ENCODE data around the gene RBM4B.
"Not testable (repeated sequence)": the region's sequence is repeated elsewhere in the genome, so short reads cannot be mapped to it uniquely, and the experiment has no call there.

The RBM4B gene, protein sequence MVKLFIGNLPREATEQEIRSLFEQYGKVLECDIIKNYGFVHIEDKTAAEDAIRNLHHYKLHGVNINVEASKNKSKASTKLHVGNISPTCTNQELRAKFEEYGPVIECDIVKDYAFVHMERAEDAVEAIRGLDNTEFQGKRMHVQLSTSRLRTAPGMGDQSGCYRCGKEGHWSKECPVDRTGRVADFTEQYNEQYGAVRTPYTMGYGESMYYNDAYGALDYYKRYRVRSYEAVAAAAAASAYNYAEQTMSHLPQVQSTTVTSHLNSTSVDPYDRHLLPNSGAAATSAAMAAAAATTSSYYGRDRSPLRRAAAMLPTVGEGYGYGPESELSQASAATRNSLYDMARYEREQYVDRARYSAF

DNA sequence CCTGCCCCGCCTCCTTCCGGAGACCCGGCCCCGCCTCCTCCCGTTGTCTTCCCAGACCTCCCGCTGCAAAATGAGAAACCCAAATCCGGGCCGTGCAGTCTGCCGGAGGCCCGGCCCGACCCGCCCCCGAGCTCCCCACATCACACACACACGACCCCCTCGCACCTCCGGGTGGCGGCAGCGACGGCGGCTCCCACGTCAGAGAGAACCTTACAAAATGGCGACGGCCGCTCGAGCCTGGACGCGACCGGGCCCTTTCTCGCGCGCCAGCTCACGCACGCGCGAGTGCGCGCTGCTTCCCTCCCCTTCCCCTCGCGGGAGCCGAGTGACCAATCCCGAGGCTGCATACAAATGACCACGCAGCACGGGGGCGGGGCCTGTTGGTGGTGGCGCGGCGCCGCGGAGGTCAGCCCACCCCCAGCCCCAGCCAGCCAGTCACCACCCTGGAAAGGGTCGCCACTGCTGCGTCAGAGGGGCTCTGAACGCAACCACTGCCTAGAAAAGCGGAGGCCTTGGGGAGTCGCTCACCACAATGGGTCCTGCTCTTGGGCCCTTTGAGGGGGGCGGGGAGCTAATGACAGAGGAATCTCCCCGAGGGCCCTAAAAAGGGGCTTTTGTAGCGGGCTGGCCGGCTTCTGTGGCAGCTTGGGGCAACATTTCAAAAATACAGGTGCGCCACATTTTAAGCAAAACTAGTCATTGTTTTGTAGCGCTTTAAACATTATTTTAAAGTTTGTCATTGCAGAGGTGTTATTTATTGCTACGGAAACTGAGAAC is at the start of gene RBM4B:
TSS of gene RBM4B (minus strand) at position 289 of the 777 bp plus-strand sequence. CDS start 808 bp downstream, outside the sequence.
- peak; percentile 97 to 98 for DNase-seq

DNA sequence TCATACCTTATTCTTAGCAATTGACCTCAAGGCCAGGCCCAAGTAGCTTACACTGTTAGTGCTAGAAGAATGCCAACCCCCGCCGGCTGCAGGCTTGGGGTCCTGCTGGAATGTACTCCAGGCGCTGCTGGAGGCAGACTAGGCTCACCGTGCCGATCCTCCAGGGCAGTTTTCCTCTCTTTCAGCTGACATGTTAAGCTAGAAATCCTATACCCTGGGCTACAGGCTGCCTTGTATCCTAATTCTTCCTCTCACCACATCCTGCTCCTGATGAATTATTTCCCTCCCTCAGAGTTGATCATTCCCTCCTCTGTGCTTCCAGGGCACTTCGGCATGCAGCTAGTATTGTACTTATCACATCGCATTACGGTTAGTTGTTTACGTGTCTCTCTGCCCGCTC is 48.0 kb upstream of the RBM4B start:
- no peak for DNase-seq

DNA sequence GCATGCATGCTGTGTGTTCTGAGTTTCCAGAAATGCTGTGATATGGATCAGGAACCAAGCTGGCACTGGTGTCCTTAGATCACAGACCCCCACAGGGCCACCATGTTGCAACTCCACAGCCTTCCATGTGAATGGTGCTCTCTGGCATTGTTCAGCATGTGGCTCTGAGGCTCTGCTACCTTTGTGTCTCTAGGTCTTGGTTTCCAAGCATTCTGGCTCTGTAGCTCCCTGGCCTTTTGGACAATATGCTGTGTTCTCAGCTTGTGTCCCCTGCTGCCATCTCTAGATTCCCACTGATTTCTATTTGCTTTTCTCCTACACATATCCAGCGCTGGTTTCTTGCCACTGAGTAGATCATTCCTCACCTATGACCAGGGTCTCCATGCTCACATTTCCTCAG is 47.4 kb upstream of the RBM4B start:
- no peak for DNase-seq

DNA sequence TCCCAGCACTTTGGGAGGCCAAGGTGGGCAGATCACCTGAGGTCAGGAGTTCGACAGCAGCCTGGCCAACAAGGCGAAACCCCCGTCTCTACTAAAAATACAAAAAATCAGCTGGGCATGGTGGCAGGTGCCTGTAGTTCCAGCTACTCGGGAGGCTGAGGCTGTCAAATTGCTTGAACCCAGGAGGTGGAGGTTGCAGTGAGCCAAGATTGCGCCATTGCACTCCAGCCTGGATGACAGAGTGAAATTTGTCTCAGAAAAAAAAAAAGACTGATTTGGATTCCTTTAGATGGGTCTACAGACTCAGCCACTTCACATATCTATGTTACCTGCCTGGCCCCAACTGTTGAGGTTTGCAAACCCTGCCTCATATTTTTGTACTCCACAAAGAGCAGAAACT is 46.5 kb upstream of the RBM4B start:
- DNase-seq: not testable (repeated sequence)

DNA sequence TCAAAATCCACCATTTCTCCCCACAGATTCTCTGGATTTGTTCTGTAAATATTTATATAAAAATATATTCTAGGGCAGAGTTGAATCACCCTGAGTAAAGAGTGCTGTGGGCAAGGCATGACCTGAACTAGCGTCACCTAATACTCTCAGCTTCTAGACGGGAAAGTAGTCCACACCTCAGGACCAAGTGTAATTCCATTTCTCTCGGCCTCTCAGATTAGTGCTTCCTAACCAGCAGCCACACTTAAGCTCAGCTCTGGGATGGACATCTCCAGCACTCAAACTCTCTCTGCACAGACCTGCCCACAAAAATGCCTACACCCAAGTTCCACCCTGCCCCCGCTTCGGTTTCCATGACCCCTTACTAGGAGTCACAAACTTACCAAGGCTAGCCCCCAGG is 46.0 kb upstream of the RBM4B start:
- DNase-seq: no peak

DNA sequence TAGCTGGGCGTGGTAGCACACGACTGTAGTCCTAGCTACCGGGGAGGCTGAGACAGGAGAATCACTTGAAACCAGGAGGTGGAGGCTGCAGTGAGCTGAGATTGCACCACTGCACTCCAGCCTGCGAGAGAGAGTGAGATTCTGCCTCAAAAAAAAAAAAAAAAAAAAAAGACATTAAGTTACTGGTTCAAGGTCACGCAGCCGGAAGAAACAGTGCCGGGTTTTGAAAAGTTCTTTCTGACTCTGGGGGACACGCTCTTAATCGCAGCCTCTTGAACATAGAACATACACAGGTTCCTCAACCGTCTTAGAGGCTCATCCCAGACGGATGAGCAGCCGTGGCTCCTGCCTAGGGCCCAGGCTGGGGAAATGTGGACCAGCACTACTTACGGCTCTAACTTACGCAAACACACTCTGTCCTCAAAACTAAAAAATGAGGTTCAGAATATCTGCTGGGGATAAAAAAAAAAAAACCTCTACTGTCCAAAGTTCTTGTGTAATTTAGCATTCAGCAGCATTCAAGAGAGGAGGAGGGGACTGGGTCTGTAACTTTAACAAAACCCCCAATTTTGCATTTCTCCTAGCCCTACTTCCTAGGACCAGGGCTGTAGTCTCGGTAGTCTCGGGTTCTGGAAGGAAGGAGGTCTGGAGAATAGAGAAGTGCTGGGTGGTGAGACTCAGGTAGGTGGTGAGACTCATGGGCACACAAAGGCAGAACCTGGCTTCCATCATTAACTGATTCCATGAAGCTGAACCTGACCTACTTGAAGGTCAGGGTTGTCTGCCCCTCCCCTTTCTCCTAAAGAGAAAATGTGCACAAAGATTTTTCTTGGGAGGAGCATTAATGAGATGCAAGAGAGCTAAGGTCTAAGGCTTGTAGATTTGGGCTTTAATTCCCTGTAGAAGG is 45.3 kb upstream of the RBM4B start:
- DNase-seq: no peak

DNA sequence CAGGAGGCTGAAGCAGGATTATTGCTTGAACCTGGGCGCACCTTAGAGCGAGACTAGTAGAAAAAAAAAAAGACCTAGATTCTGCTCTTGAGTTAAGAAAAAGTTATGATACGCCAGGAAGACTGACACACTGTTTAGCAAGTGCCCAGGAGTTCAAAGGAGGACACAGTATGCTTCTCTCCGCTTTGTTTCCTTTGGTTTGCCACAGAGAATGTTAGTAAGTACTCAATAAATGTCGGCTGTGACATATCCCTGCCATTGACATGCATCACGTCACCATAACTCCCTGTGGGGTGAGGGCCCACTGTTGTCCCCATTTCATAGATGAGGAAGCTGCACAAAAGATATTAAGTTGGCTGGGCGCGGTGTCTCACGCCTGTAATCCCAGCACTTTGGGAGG is 44.3 kb upstream of the RBM4B start:
- no peak for DNase-seq

DNA sequence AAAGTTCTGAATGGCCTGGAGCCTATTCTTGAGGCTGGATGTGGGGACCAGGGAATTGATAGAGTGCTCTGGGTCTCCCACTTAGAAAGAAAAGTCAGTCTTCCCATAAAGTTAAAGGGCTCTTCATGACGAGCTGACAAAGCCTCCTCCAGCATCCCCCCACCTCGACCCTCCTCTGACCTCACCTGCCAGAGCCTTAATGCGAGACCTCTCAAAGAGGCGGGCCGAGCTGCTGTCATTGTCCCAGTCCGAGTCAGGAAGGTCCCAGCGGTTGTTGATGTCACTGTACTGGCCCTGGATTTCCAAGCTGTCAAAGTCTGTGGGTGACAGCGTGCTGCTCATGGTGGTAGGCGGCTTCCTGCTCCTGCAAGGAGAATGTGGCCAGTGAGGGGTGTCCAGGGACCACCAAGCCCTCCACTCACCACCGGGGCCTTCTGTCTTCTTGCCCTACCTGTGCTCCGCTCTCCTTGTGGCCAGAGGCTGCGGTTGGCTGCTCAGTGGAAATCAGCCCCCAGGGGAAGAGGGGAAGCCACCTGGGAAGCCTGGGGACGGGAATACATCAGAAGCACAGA is 43.3 kb upstream of the RBM4B start:
- no peak for DNase-seq

DNA sequence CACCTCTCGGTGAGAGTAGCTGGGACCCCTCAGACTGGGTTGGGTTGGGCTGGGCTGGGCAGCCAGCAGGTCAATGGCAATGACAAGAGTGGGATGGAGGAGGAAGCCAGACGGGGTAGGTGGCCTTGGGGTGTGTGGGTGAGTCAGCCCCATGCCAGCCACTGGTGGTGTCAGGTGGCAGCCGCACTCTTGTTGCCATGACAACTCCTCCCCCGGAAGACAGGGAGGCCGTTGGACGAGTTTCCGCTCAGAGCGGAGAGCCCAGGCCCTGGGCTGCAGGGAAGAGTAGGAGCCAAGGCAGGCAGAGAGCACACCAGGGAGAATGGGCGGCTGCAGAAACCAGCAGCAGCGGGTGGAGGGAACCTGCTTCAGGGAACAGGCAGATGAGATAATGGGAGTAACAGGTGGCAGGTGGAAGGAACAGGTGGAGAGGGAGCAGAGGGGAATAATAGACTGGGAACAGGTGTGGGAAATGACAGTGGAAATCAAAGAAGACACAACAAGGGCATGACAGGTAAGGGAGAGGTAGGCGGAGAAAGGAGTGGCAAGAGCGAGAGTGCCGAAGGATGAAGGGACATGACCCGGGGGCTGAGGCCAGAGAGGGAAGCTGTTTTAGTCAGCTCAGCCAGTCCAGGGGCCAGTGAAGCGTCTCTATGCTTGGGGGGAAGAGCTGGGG is 42.7 kb upstream of the RBM4B start:
- peak; percentile 57 to 69 for DNase-seq

DNA sequence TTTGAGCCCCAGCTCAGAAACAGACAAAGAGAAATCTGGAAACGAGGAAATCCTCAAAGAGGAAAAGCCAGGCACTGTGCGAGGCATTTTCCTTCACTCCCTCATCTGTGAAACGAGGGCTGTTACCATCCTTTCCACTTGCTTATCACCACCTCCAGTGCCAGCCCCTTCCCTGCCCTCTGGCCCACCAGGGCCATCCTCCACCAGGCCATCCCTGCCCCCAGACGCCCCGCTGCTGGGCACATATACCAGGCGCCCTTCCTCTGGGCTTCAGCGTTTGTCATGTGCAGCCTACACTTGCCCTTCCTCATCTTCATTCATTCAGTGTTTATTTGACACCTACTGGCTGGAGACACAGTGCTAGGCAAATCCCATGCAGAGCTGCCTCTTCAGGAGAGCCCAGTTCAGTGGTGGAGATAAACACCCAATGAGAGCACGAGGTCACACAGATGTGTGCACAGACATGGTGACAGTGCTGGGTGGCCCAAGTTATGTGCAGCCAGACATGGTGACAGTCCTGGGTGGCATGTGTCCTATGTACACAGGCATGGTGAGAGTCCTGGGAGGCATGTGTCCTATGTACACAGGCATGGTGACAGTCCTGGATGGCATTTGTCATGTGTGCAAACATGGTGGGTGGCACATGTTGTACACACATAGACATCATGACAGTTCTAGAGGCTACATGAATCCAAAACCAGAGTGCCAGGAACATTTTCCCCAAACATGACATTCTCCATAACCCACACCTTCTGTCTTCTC is 41.6 kb upstream of the RBM4B start:
- no peak for DNase-seq

DNA sequence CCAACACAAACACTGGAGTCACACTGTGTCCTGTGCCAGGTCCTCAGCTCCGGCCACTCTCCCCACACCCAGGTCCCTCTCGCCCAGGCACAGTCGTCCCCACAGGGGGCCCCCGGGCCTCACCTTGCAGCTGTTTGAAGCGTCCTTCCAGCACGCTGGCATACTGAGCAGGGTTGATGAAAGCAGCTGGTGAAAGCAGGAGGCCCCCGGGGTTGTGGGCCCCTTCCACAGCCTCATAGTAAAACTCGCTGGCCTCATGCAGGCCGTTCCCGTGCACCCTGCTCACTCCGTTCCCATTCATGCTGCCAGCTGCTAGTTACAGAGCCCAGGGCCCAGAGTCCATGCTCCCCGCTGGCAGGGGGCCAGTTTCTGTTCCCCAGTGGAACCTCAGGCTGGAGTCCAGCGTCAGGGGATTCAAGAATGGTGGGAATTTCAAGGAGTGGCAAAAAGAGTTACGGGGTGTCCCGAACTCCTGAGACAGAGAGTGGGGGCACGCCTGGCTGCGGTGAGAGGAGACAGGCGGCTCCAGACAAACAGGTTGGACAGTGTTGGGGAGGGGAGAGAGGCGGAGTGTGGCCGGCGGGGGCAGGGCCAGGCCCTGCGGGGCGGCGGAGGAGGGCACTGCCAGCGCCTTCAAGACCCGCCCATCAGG is 40.8 kb upstream of the RBM4B start:
- DNase-seq: no peak

DNA sequence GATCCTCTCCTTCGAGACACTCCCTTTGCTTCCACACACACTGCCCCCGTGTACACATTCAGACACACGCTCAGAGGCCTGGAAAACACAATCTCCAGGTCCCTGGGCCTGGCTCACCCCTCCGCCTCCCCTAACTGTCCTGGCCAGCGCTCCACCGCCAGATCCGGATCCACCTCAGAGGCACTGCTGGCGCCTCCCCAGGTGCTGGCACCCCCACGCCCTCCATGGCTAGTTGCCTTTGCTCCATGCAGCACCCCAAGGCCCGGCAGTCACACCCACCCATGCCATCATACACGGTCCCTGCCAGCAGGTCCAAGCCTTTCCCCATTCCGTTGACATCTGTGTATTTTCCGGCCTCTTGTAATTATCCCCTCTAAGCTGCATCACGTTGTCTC is 40.2 kb upstream of the RBM4B start:
- no peak for DNase-seq

DNA sequence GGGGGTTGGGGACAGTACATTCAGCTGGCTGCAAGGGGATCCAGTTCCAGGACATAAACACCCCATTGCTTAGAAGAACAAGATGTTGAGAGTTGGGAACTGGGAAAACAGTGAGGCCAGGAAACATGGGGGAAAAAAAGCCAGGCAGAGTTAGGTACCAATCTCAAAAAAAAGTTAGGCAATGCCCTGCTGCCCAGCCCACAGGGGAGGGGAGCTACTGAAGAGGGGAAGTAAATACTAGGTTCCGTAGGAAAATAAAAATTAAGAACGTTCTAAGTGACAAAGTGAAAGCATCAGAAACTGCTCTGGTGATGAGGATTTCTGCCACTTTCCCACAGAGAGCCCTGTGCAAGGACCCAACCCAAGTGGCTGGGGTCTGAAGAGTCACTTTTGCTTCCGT is 39.3 kb upstream of the RBM4B start:
- no peak for DNase-seq

DNA sequence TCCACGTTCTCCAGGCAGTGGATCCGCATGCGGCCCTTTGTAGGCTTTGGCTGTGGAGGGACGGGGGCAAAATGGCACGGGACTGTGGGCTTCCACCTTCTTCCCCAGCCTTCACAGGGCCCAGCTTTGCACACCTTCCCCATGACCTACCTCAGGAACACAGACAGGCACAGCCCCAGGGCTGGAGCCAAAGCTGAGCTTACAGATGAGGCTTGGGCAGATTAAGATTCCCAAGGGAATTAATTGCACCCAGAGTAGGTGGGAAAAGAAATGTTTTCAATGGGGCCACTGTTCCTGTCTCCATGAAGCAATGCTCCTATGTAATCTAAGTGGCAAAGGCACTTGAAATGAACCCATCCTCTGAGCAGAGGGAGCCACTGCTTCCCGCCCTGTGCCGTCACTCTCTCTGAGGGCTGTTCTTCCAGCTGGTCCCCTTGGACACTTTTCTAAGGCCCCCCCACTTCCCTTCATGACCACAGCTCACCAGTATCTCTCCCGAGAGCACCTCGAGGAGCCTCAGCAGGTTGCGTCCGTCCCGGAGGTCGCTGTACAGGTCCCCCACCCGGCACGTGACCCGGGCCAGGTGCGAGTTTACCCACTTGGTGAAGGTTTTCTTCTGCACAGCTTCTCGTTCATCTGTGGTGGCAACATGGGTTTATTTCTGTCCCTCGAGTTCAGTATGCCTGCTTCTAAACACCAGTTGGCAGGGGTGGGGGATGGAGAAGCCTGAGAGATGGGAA is 37.8 kb upstream of the RBM4B start:
- no peak for DNase-seq

DNA sequence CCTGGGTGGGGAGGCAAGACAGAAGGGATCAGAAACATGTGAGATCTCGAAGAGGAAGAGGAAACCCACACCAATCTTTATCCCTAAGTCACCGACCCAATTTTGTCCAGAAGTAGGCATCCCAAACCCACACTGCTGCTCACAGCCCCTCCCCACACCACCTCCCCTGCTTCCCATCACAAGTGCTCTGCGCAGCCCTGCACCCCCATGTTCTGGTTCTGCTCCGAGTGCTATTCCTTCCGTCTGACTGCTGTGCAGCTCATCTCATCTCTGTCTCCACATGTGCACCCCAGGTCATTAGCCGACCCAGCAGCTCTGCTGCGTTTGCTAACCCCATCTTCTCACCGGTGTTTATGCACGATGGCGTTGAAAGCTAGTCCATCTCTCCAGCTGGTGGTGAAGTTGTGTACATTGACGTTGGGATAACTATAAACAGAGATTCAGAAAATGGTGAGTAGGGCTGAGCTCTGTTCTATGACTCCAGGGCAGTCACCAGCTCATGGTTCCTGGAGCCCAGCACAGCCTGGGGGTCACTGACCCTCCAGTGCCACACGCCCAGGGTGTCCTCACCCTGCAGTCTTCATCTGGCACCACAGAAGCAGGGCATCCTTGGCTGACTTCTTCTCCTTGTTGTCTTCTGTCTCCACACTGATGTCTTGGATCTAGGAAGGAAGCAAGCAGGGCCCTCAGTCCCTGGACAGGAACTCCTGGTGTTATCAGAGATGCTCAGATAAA is 36.2 kb upstream of the RBM4B start:
- DNase-seq: no peak

DNA sequence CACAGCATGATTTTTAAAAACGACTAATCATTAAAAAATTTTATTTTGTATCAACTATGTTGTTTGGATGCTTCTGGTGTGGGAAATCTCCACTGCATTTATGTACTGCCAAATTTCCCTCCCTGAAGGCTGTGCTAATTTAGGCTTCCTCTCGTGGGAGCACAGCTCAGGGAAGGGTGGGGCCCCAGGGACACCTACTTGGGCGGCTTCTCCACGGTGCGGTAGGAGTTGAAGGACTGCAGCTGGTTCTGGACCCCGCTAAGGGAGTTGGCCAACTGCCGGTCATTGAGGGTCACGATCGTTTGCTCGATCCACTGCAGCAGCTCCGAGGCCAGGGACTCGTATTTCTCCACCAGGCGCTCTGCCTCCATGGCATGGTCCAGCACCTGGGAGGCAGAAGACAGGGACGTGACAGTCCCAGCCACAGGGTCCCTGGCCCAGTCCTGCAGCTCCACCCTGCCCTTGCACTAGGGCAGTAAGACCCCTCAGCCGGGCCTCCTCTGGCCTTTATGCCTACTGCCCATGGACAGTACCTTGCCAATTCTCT is 32.8 kb upstream of the RBM4B start:
- DNase-seq: no peak

DNA sequence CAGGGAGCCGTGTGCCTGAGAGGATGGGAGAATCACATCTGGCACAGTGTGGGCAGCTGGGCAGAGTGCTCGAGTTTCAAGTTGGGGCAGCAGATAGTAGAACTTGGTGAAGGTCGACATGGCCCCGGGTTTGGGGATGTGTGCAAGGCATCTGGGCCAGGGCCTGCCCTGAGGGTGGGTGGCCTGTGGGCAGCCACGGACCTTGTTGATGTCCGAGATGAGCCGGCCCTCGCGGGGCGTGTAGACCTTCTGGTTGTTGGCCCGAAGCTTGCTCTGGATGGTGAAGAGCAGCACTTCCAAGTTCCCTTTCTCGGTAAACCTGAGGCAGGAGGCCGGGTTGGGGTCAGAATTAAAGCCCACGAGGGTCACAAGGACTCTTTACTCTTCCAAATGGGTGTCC is 31.0 kb upstream of the RBM4B start:
- no peak for DNase-seq

DNA sequence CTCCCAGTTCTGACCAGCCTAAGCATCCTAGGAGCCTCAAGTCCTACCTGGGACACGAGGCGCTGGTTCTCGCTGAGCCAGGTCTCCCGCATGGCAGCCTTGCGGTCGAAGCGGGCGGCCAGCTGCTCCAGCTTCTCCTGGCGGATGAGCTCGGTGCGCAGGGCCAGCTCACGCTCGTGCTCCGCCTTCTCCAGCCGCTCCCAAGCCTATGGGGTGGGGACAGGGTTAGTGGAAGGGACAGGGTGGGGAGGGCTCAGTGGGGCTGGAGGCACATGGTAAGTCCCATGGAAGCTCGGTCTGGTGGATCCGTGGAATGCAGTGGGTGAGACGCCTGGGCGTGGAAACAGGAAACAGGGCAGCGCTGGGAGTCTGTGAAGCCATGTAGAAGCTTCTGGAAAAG is 30.4 kb upstream of the RBM4B start:
- DNase-seq: no peak

DNA sequence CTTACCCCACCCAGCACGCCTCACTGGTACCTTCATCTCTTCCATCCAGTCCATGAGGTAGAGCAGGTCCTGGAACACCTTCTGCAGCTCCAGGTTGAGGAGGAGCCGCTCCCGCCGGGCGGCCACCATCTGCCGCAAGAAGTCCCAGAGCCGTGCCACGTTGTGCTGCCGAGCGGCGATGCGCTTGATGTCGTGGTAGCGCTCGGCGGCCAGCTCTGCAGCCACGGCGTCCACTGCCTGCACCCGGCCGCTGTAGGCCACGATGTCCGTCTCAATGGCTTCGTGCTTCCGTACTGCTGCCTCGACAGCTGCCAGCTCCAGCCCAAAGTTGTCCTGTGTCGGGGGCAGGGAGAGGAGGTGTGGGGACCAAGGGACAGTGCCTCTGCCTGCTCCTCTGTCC is 29.8 kb upstream of the RBM4B start:
- no peak for DNase-seq
